H1 (cell line): ENCODE data around the gene LHB. TPM values are rescaled to one million over a fixed set of nuclear protein-coding genes. Genes with fewer than 3 reads are reported as not detected.
A peak's percentile ranks its signal among the peaks of the same experiment; 100 is the strongest.

Source experiments
- CTCF ChIA-PET: fragments of 300-600 bp; sonication (Branson Sonifier 250); formaldehyde crosslinking; loops from one replicate; lab custom pipeline; 2021; ENCODE audit not compliant: partially characterized antibody; lab: Charles Lee
- POLR2A ChIA-PET: fragments of 300-600 bp; sonication (Branson Sonifier 250); formaldehyde crosslinking; loops from one replicate; lab custom pipeline; 2021; ENCODE audit warnings: inconsistent platforms; ENCODE audit not compliant: partially characterized antibody; lab: Charles Lee
- DNase-seq, 2 experiments: peaks; one replicate each; pipeline versions ENCODE4 v3.0.0 to v3.0.0-alpha.2; 2010 to 2022; ENCODE audit warnings: low spot score in 2 of 2, low read depth in 1 of 2, mixed read lengths in 1 of 2
- FAIRE-seq: peaks from 2 replicates; lab custom pipeline; 2011; peaks lifted over from hg19 to GRCh38; lab: Jason Lieb, UNC
- H2AFZ ChIP-seq: 2 replicates; pipeline ENCODE4 v1.8.1; 2012; ENCODE audit warnings: low read length, inconsistent platforms
- H2AK5ac ChIP-seq: 2 replicates; pipeline ENCODE4 v1.6.1; 2013; ENCODE audit warnings: low read depth, low read length
- H2BK120ac ChIP-seq: replicated peaks from 2 replicates; pipeline ENCODE3; 2013; ENCODE audit warnings: low read depth, low read length, inconsistent platforms
- H2BK12ac ChIP-seq: 2 replicates; pipeline ENCODE4 v1.6.1; 2013; ENCODE audit warnings: low read depth, low read length
- H2BK15ac ChIP-seq: 2 replicates; pipeline ENCODE4 v1.6.1; 2013; ENCODE audit warnings: low read length
- H2BK20ac ChIP-seq: 2 replicates; pipeline ENCODE4 v1.6.1; 2013; ENCODE audit warnings: low read length
- H2BK5ac ChIP-seq: 2 replicates; pipeline ENCODE4 v1.6.1; 2013; ENCODE audit warnings: low read depth, low read length
- H3K14ac ChIP-seq: 2 replicates; pipeline ENCODE4 v1.6.1; 2013; ENCODE audit warnings: inconsistent platforms; ENCODE audit not compliant: insufficient read length
- H3K18ac ChIP-seq: 2 replicates; pipeline ENCODE4 v1.6.1; 2013; ENCODE audit warnings: low read length; ENCODE audit errors: extremely low read depth
- H3K23ac ChIP-seq: 2 replicates; pipeline ENCODE4 v1.6.1; 2013; ENCODE audit warnings: inconsistent platforms; ENCODE audit not compliant: insufficient read length
- H3K23me2 ChIP-seq: 2 replicates; pipeline ENCODE4 v1.6.1; 2013; ENCODE audit warnings: low read depth, low read length
- H3K27ac ChIP-seq: 2 replicates; pipeline ENCODE4 v1.6.1; 2011; ENCODE audit warnings: low read depth, low read length, inconsistent platforms
- H3K27me3 ChIP-seq, 4 experiments: replicated peaks in 1 of 4; 1 replicate in 1 of 4; 2 replicates in 3 of 4; pipeline versions ENCODE4 v1.6.1 to v1.8.1; 2011 to 2013; ENCODE audit warnings: low read length in 3 of 4, mild to moderate bottlenecking in 3 of 4, inconsistent platforms in 2 of 4, mixed read lengths in 2 of 4, moderate library complexity in 1 of 4; ENCODE audit not compliant: control insufficient read depth in 3 of 4, insufficient read depth in 3 of 4; ENCODE audit errors: extremely low read depth in 1 of 4
- H3K36me3 ChIP-seq, 4 experiments: 2 replicates each; pipeline versions ENCODE4 v1.6.1 to v1.8.1; 2011 to 2013; ENCODE audit warnings: mild to moderate bottlenecking in 4 of 4, low read length in 3 of 4, moderate library complexity in 2 of 4, control low read depth in 1 of 4, inconsistent platforms in 1 of 4; ENCODE audit not compliant: insufficient read depth in 4 of 4, control insufficient read depth in 2 of 4
- H3K4ac ChIP-seq: replicated peaks from 2 replicates; pipeline ENCODE3; 2013; ENCODE audit warnings: low read length, low read depth, mixed read lengths, inconsistent platforms; ENCODE audit not compliant: insufficient read length
- H3K4me1 ChIP-seq, 4 experiments: replicated peaks in 1 of 4; 1 replicate in 1 of 4; 2 replicates in 3 of 4; pipeline versions ENCODE4 v1.6.1 to v1.8.1; 2011 to 2013; ENCODE audit warnings: low read length in 3 of 4, inconsistent platforms in 2 of 4, mixed read lengths in 1 of 4; ENCODE audit not compliant: insufficient read depth in 4 of 4, control insufficient read depth in 3 of 4
- H3K4me2 ChIP-seq, 2 experiments: 2 replicates each; pipeline versions ENCODE4 v1.6.1 to v1.8.1; 2011 to 2013; ENCODE audit warnings: low read depth in 2 of 2, low read length in 2 of 2, control low read depth in 1 of 2, inconsistent platforms in 1 of 2, mild to moderate bottlenecking in 1 of 2; ENCODE audit not compliant: insufficient read depth in 1 of 2
- H3K4me3 ChIP-seq, 4 experiments: fragments of 200-600, 300-600 bp in 1 of 4; sonication (generic), shearing (Covaris generic), sonication (Bioruptor Twin) in 1 of 4; 2 replicates each; pipeline versions ENCODE4 v1.5.1 to v1.8.1; 2011 to 2016; ENCODE audit warnings: low read length in 4 of 4, low read depth in 3 of 4, control low read depth in 2 of 4, inconsistent platforms in 2 of 4, mild to moderate bottlenecking in 2 of 4, mixed read lengths in 1 of 4, moderate library complexity in 1 of 4; ENCODE audit not compliant: insufficient read depth in 2 of 4; ENCODE audit errors: extremely low read depth in 1 of 4
- H3K56ac ChIP-seq: replicated peaks from 2 replicates; pipeline ENCODE3; 2013; ENCODE audit warnings: low read depth, mild to moderate bottlenecking, mixed read lengths, low read length, inconsistent platforms; ENCODE audit not compliant: insufficient read length
- H3K79me1 ChIP-seq: 2 replicates; pipeline ENCODE4 v1.6.1; 2013; ENCODE audit warnings: low read depth, low read length, control low read depth
- H3K79me2 ChIP-seq, 2 experiments: 2 replicates each; pipeline versions ENCODE4 v1.6.1 to v1.8.1; 2012 to 2013; ENCODE audit warnings: low read length in 2 of 2, mild to moderate bottlenecking in 2 of 2, inconsistent platforms in 1 of 2; ENCODE audit not compliant: insufficient read depth in 2 of 2, control insufficient read depth in 1 of 2
- H3K9ac ChIP-seq, 4 experiments: replicated peaks in 1 of 4; 1 replicate in 1 of 4; 2 replicates in 3 of 4; pipeline versions ENCODE4 v1.6.1 to v1.8.1; 2011 to 2013; ENCODE audit warnings: low read depth in 3 of 4, low read length in 3 of 4, control low read depth in 2 of 4, mild to moderate bottlenecking in 2 of 4, moderate library complexity in 2 of 4, inconsistent platforms in 1 of 4; ENCODE audit errors: extremely low read depth in 1 of 4
- H3K9me3 ChIP-seq, 2 experiments: 2 replicates each; pipeline versions ENCODE4 v1.6.1 to v1.8.1; 2012 to 2013; ENCODE audit warnings: mild to moderate bottlenecking in 2 of 2, moderate library complexity in 2 of 2, control low read depth in 1 of 2, inconsistent platforms in 1 of 2, low read depth in 1 of 2, low read length in 1 of 2, mixed read lengths in 1 of 2; ENCODE audit not compliant: insufficient read depth in 2 of 2
- H4K20me1 ChIP-seq, 2 experiments: replicated peaks in 1 of 2; 2 replicates each; pipeline versions ENCODE3 to v1.8.1; 2011 to 2013; ENCODE audit warnings: inconsistent platforms in 2 of 2, low read length in 2 of 2, mild to moderate bottlenecking in 1 of 2; ENCODE audit not compliant: insufficient read depth in 2 of 2, control insufficient read depth in 1 of 2
- H4K5ac ChIP-seq: 2 replicates; pipeline ENCODE4 v1.6.1; 2013; ENCODE audit warnings: low read length, low read depth, mixed read lengths, inconsistent platforms; ENCODE audit not compliant: insufficient read length
- H4K8ac ChIP-seq: 2 replicates; pipeline ENCODE4 v1.8.0; 2013; ENCODE audit warnings: mild to moderate bottlenecking, moderate library complexity, low read length, inconsistent platforms; ENCODE audit not compliant: insufficient read depth; ENCODE audit errors: extremely low read depth
- H4K91ac ChIP-seq: replicated peaks from 2 replicates; pipeline ENCODE3; 2013; ENCODE audit warnings: low read length, mixed read lengths, inconsistent platforms; ENCODE audit not compliant: insufficient read length
- CTCF ChIP-seq, 3 experiments: IDR thresholded peaks; 1 replicate in 2 of 3; 2 replicates in 1 of 3; pipeline versions ENCODE4 v1.5.1 to v1.6.1; 2011; ENCODE audit warnings: low read length in 3 of 3, mild to moderate bottlenecking in 3 of 3, inconsistent platforms in 2 of 3, low read depth in 1 of 3, moderate library complexity in 1 of 3; ENCODE audit not compliant: insufficient read depth in 1 of 3; ENCODE audit errors: control extremely low read depth in 1 of 3
- EGR1 ChIP-seq: IDR thresholded peaks from 2 replicates; pipeline ENCODE4 v1.6.1; 2011; ENCODE audit warnings: low read depth, low read length, borderline replicate concordance
- EP300 ChIP-seq, 2 experiments: IDR thresholded peaks; 1 replicate in 1 of 2; 2 replicates in 1 of 2; pipeline ENCODE4 v1.6.1; 2011 to 2012; ENCODE audit warnings: low read depth in 2 of 2, low read length in 2 of 2, mild to moderate bottlenecking in 2 of 2, borderline replicate concordance in 1 of 2, inconsistent platforms in 1 of 2, moderate library complexity in 1 of 2
- SP1 ChIP-seq: IDR thresholded peaks from 2 replicates; pipeline ENCODE4 v1.6.1; 2011; ENCODE audit warnings: low read depth, low read length
- WGBS, 2 experiments: shearing (Covaris generic) in 1 of 2; methylation state at CpG; one replicate each; pipeline versions ENCODE4 v1.1.6 to v1.1.7; 2013 to 2015; ENCODE audit warnings: low lambda C conversion rate in 2 of 2, mixed read lengths in 2 of 2, inconsistent platforms in 1 of 2, low coverage in 1 of 2, missing lambda C conversion rate in 1 of 2; ENCODE audit not compliant: insufficient replicate concordance in 2 of 2, insufficient coverage in 1 of 2, insufficient read length in 1 of 2; ENCODE audit errors: extremely low coverage in 1 of 2, missing lambda C conversion rate in 1 of 2; 5-methylcytosine and 5-hydroxymethylcytosine counted together
- polyA plus RNA-seq, 7 experiments: library from polyadenylated mRNA; depleted of rRNA in 3 of 7; stranded (reverse) in 5 of 7; unstranded in 2 of 7; fragments of >200 nt in 5 of 7; fragments of 200-250 nt in 2 of 7; gene quantifications; 1 replicate in 5 of 7; 2 replicates in 1 of 7; 4 replicates in 1 of 7; pipeline versions ENCODE4 v1.2.1 to v1.2.3, GENCODE V29; 2011 to 2013; ENCODE audit warnings: missing spikeins in 2 of 7, mixed read lengths in 2 of 7
- total RNA-seq: library from RNA; stranded (reverse); fragmentation: NEBNext Ultra II Directional; extraction: Animal tissue kit (Norgen Biotek cat#: 25700); gene quantifications from 2 replicates; pipeline ENCODE4 v1.2.1, GENCODE V29; 2021

The LHB gene
- total and polyA plus RNA-seq, 2 of the 8 experiments (the other 6 are each of a cell fraction or from before 2014, with no cell fraction given) = 0.53 TPM; not detected in 1

GRCh38 chr19:48993175-48994034, 23.5 kb downstream of the LHB start, which contains the start of the genes GYS1 and RUVBL2:
TSS of gene GYS1 (minus strand) at chr19:48993309. CDS start at chr19:48993112, 197 bp downstream.
TSS of gene RUVBL2 (plus strand) at chr19:48993887. CDS start at chr19:48993912, 25 bp downstream.
- peak within 1 kb of the TSS; percentile 73 to 90 (median 82) for H3K9ac ChIP-seq
- no peak within 1 kb of the TSS for H2AFZ ChIP-seq
- H3K79me2 ChIP-seq = peaks cover 11 to 33% of the 10 kb centered on the region in 2 experiments; a peak in 3 of 4 replicates
- H3K4ac ChIP-seq = peak within 1 kb of the TSS; percentile 44
- H3K79me1 ChIP-seq = peaks cover 15% of the 10 kb centered on the region
- peak within 1 kb of the TSS; percentile 74 to 97 (median 92) for H3K4me3 ChIP-seq
- H3K27ac ChIP-seq = peak within 1 kb of the TSS; percentile 63
- peak within 1 kb of the TSS; percentile 89; the same call in 1 of the 2 replicates for H2BK5ac ChIP-seq
- H3K18ac ChIP-seq = peak within 1 kb of the TSS; percentile 89; the same call in 1 of the 2 replicates
- peak; percentile 97 to 99 for DNase-seq
- H2BK12ac ChIP-seq = 0 out of 2 replicates have a peak within 1 kb of the TSS, but pooled peaks have one; percentile 4
- H3K27me3 ChIP-seq = no peaks in the 10 kb centered on the region
- no peak within 1 kb of the TSS for H2BK20ac ChIP-seq
- peaks cover 0 to 3% (median 0%) of the 10 kb centered on the region in 4 experiments; a peak in 2 of 7 replicates for H3K4me1 ChIP-seq
- H3K23me2 ChIP-seq = peaks cover 8% of the 10 kb centered on the region; the same call in 1 of the 2 replicates
- FAIRE-seq = peak; percentile 89
- H3K56ac ChIP-seq = peak within 1 kb of the TSS; percentile 90
- CTCF ChIA-PET = interaction anchor here (0.5 to 2.6 kb wide), 34 partner anchors 12 to 373 kb away, joined by 3 to 19 read pairs (median 4); partner anchors contain the start of gene NUCB1
- WGBS, 2 experiments = 1% methylated on average over 39 of the region's 56 CpGs; no CpG with 5 or more reads in 1 of the 2 experiments
- H3K4me2 ChIP-seq = peak within 1 kb of the TSS; percentile 91 to 97
- H4K91ac ChIP-seq = peak within 1 kb of the TSS; percentile 58
- H3K36me3 ChIP-seq = peaks cover 0 to 8% (median 2%) of the 10 kb centered on the region in 4 experiments; a peak in 4 of 8 replicates
- H3K23ac ChIP-seq = no peak within 1 kb of the TSS
- H3K14ac ChIP-seq = no peak within 1 kb of the TSS
- H2BK120ac ChIP-seq = no peak within 1 kb of the TSS
- POLR2A ChIA-PET = interaction anchor here (0.5 to 4.4 kb wide), 17 partner anchors 10 to 120 kb away, joined by 3 to 37 read pairs (median 3); partner anchors contain the start of genes CGB2, FTL and PPP1R15A
- no peak within 1 kb of the TSS for H2AK5ac ChIP-seq
- peak within 1 kb of the TSS; percentile 98 for H4K5ac ChIP-seq
- peaks cover 0 to 11% of the 10 kb centered on the region in 2 experiments for H4K20me1 ChIP-seq
- no peaks in the 10 kb centered on the region for H3K9me3 ChIP-seq
- peak within 1 kb of the TSS; percentile 84 for H4K8ac ChIP-seq
- H2BK15ac ChIP-seq = no peak within 1 kb of the TSS
- TF ChIP-seq EGR1 (peak; percentile 62), CTCF (IDR thresholded peaks at IDR 0.05; ENCODE audit: control extremely low read depth in 1 of 3, insufficient read depth in 1 of 3, low read depth in 1 of 3, low read length in 3 of 3) (peak; percentile 78 to 92 (median 88)), EP300 (IDR thresholded peaks at IDR 0.05; ENCODE audit: borderline replicate concordance in 1 of 2, low read depth in 2 of 2, low read length in 2 of 2) (no peak), SP1 (peak; percentile 91)
